Astrocyte (in vitro differentiated cells and primary cell): ENCODE results near the gene ANAPC16.

Source experiments
- CTCF ChIP-seq: IDR thresholded peaks from 2 replicates; pipeline ENCODE4 v1.5.1; 2011; ENCODE audit warnings: low read depth, mild to moderate bottlenecking, inconsistent platforms, low read length, moderate library complexity; ENCODE audit not compliant: insufficient read depth
- EZH2 ChIP-seq: IDR thresholded peaks from 2 replicates; pipeline ENCODE4 v1.6.1; 2012; ENCODE audit warnings: mild to moderate bottlenecking, low read length, inconsistent platforms; ENCODE audit not compliant: insufficient read depth

- TF ChIP-seq CTCF = no peak
- no peak for TF ChIP-seq EZH2
These were observed 37.2 kb downstream of the ANAPC16 start for GRCh38 chr10:72252972-72253371.
